Vagina (tissue), 2 donors: ENCODE measurements around the gene BTD. TPM values are rescaled to one million over a fixed set of nuclear protein-coding genes. Genes with fewer than 3 reads are reported as not detected.
A peak's percentile ranks its signal among the peaks of the same experiment; 100 is the strongest.

Experiments
- DNase-seq, 2 donors: peaks; one replicate each; pipeline ENCODE4 v3.0.0-alpha.2; 2017; ENCODE audit errors: extremely low spot score in 2 of 2
- H3K27ac ChIP-seq: fragments of 200-600 bp; sonication (generic); one replicate; pipeline ENCODE4 v1.5.1; 2019
- H3K27me3 ChIP-seq: fragments of 200-600 bp; sonication (generic); one replicate; pipeline ENCODE4 v1.5.1; 2019
- H3K36me3 ChIP-seq, 2 donors: fragments of 200-600 bp; sonication (generic); one replicate each; pipeline ENCODE4 v1.5.1; 2017 to 2019
- H3K4me1 ChIP-seq: fragments of 200-600 bp; sonication (generic); one replicate; pipeline ENCODE4 v1.5.1; 2019
- H3K4me3 ChIP-seq, 2 donors: fragments of 200-600 bp; sonication (generic); 1 replicate in 1 of 2; 2 replicates in 1 of 2; pipeline ENCODE4 v1.5.1; 2016 to 2019
- H3K9me3 ChIP-seq: fragments of 200-600 bp; sonication (generic); one replicate; pipeline ENCODE4 v1.5.1; 2019
- POLR2A ChIP-seq, 2 donors: fragments of 450-650 bp; IDR thresholded peaks; one replicate each; pipeline ENCODE4 v1.6.1; 2017; ENCODE audit warnings: antibody characterized with exemption in 2 of 2, mild to moderate bottlenecking in 2 of 2, moderate library complexity in 2 of 2
- POLR2AphosphoS5 ChIP-seq, 2 donors: sonication (generic); formaldehyde crosslinking; IDR thresholded peaks; one replicate each; pipeline ENCODE4 v1.9.0; 2017; ENCODE audit warnings: antibody characterized with exemption in 2 of 2, mild to moderate bottlenecking in 2 of 2, low read depth in 1 of 2; ENCODE audit not compliant: insufficient read depth in 1 of 2
- intact Hi-C: fragments of 100-400 bp; cut with DNase I; formaldehyde crosslinking; loops from one replicate; pipeline ENCODE4 v1.15.1; 2023
- total RNA-seq: library from RNA; depleted of rRNA; stranded (reverse); fragments of >200 nt; gene quantifications from one replicate; pipeline ENCODE4 v1.2.3, GENCODE V29; 2016
- TF ChIP-seq, protein P1 (sequence below), 3 experiments: fragments of 450-650 bp in 2 of 3; fragments of 200-600 bp in 1 of 3; sonication (generic) in 1 of 3; IDR thresholded peaks; one replicate each; pipeline ENCODE4 v1.5.1; 2017 to 2019; ENCODE audit warnings: antibody characterized with exemption in 3 of 3, mild to moderate bottlenecking in 2 of 3, moderate library complexity in 2 of 3

Gene BTD, protein sequence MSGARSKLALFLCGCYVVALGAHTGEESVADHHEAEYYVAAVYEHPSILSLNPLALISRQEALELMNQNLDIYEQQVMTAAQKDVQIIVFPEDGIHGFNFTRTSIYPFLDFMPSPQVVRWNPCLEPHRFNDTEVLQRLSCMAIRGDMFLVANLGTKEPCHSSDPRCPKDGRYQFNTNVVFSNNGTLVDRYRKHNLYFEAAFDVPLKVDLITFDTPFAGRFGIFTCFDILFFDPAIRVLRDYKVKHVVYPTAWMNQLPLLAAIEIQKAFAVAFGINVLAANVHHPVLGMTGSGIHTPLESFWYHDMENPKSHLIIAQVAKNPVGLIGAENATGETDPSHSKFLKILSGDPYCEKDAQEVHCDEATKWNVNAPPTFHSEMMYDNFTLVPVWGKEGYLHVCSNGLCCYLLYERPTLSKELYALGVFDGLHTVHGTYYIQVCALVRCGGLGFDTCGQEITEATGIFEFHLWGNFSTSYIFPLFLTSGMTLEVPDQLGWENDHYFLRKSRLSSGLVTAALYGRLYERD
- 10.6 TPM for total RNA-seq

DNA sequence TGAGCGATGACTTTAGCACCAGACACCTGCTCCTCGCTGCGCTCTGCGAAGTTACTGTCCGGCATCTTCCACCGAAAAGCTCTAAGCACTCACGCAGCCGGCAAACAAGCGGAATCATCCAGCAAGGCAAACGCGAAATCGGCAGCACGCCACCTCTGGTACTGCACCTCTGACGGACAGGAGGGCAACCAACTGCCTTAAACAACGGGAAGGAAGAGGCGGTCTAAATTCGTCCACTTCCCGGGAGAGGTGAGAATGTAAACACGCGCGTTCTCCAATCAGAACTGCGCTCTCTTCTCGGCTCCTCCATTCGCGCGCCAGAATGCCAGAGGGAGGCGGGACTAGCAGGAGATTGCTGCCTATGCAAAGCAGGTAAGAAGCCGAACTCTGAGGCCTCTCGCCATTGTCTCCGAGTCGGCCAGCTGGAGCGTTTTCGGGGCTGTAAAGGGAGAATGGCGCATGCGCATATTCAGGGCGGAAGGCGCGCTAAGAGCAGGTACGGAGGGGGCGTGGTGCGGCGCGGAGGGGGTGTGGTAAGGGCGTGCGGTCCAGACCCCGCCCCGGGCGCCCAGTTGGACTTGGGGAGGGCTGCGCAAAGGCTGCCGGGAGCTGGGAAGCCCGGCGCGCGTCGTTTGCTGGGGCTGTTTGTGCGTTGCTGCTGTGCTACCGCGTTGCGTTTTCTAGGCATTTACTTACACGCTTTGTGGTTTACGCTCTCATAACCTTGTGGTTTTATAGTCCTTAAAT, at the start of gene BTD, which contains the start of gene HACL1:
Gene BTD, plus strand, starts transcription at position 347 of the 747 bp plus-strand sequence. CDS start 33,695 bp downstream, outside the sequence.
Gene HACL1, minus strand, starts transcription at position 171 of the 747 bp plus-strand sequence. Its CDS starts 106 bp downstream, at position 65.
- intact Hi-C loops: no loop called here
- Histone ChIP-seq H3K27ac (peak within 1 kb of the TSS; percentile 90), H3K9me3 (no peaks in the 10 kb centered on the region), H3K4me1 (peaks cover 34% of the 10 kb centered on the region), H3K27me3 (no peaks in the 10 kb centered on the region), H3K36me3 (peaks cover 0 to 19% of the 10 kb centered on the region in 2 donors), H3K4me3 (peak within 1 kb of the TSS; percentile 78 to 87)
- peak in 1 of 2 donors; percentile 75 for TF ChIP-seq POLR2A (IDR thresholded peaks at IDR 0.05)
- TF ChIP-seq, protein P1, sequence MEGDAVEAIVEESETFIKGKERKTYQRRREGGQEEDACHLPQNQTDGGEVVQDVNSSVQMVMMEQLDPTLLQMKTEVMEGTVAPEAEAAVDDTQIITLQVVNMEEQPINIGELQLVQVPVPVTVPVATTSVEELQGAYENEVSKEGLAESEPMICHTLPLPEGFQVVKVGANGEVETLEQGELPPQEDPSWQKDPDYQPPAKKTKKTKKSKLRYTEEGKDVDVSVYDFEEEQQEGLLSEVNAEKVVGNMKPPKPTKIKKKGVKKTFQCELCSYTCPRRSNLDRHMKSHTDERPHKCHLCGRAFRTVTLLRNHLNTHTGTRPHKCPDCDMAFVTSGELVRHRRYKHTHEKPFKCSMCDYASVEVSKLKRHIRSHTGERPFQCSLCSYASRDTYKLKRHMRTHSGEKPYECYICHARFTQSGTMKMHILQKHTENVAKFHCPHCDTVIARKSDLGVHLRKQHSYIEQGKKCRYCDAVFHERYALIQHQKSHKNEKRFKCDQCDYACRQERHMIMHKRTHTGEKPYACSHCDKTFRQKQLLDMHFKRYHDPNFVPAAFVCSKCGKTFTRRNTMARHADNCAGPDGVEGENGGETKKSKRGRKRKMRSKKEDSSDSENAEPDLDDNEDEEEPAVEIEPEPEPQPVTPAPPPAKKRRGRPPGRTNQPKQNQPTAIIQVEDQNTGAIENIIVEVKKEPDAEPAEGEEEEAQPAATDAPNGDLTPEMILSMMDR (IDR thresholded peaks at IDR 0.05): no peak
- TF ChIP-seq POLR2AphosphoS5 (IDR thresholded peaks at IDR 0.05; ENCODE audit: insufficient read depth in 1 of 2, low read depth in 1 of 2): peak; percentile 92 to 94
- DNase-seq: peak; percentile 99

DNA sequence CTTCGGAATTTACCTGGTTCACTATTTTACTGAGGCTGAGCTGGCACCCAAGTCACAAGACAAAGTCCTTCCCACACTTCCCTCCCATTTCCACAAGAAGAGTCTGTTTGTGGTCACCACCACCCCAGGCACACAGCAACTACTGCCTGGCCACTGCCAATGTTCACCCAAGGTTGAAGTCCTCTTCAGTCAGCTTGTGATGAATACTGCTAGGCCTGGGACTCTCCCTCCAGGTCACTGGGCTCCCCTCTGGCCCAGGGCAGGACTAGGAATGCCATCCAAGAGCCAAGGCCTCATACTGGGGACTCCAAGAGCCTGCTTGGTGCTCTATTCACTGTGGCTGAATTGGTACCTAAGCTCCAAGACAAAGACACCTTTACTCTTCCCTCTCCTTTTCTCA, 49.6 kb upstream of the BTD start:
- Histone ChIP-seq H3K9me3 (no peaks in the 10 kb centered on the region), H3K36me3 (peaks cover 0 to 5% of the 10 kb centered on the region in 2 donors), H3K27ac (no peak overlapping the region), H3K4me1 (no peaks in the 10 kb centered on the region), H3K27me3 (no peaks in the 10 kb centered on the region), H3K4me3 (no peak overlapping the region)
- DNase-seq: no peak
- intact Hi-C loops: loop anchor here (10.0 kb wide), 1 partner anchor 107 kb away; no protein-coding TSS in a partner anchor
- TF ChIP-seq, protein P1 (IDR thresholded peaks at IDR 0.05): no peak
- TF ChIP-seq POLR2AphosphoS5 (IDR thresholded peaks at IDR 0.05; ENCODE audit: insufficient read depth in 1 of 2, low read depth in 1 of 2) (no peak), POLR2A (IDR thresholded peaks at IDR 0.05) (no peak)

DNA sequence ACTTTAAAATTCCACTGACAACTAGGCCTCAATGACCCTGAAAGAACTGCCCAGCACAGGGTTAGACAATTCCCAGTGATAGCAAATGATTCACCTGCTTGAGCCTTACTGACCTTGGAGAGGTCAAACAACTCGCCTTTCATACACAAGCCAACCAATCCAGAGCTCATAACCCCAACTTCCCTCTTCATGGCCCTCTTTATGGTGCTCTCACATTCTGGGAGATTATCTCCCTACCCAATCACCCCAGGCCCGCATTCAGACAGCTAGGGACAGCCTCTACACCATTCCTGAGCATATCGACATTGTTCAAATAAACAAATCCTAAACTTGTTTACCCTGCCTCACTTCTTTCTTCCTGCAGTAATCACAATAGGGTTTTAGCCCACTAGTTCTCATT, 47.8 kb upstream of the BTD start:
- DNase-seq: no peak
- no peak overlapping the region for H3K4me3 ChIP-seq
- H3K9me3 ChIP-seq: no peaks in the 10 kb centered on the region
- intact Hi-C loops: loop anchor here (10.0 kb wide), 1 partner anchor 109 kb away; no protein-coding TSS in a partner anchor
- H3K27me3 ChIP-seq: no peaks in the 10 kb centered on the region
- H3K36me3 ChIP-seq: peaks cover 0 to 5% of the 10 kb centered on the region in 2 donors
- TF ChIP-seq POLR2A (IDR thresholded peaks at IDR 0.05): no peak
- no peak for TF ChIP-seq POLR2AphosphoS5 (IDR thresholded peaks at IDR 0.05; ENCODE audit: insufficient read depth in 1 of 2, low read depth in 1 of 2)
- TF ChIP-seq, protein P1 (IDR thresholded peaks at IDR 0.05): no peak
- no peaks in the 10 kb centered on the region for H3K4me1 ChIP-seq
- H3K27ac ChIP-seq: no peak overlapping the region

DNA sequence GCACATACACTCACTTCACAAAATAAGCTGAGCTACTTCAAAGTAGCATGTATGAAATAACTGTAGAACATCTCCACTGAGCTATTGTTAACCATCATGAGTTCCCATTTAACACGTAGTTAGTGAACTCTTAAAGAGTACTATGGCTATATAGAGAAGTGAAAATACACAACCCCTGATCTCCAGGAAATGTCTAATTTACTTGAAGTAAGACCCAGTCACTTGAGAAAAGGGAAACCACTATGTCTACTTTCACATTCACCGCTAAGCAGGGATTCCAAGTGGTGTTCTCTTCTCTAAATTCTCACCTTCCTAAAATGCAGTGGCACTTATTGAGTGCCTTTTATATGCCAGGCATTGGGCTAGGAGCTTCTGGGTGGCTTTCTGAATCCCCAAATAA, 45.0 kb upstream of the BTD start:
- no peaks in the 10 kb centered on the region for H3K27me3 ChIP-seq
- peaks cover 0 to 14% of the 10 kb centered on the region in 2 donors for H3K36me3 ChIP-seq
- TF ChIP-seq POLR2A (IDR thresholded peaks at IDR 0.05): no peak
- TF ChIP-seq, protein P1 (IDR thresholded peaks at IDR 0.05): no peak
- TF ChIP-seq POLR2AphosphoS5 (IDR thresholded peaks at IDR 0.05; ENCODE audit: insufficient read depth in 1 of 2, low read depth in 1 of 2): no peak
- no peak overlapping the region for H3K27ac ChIP-seq
- H3K9me3 ChIP-seq: no peaks in the 10 kb centered on the region
- no peak for DNase-seq
- intact Hi-C loops: loop anchor here (10.0 kb wide), 1 partner anchor 112 kb away; no protein-coding TSS in a partner anchor
- H3K4me3 ChIP-seq: no peak overlapping the region
- no peaks in the 10 kb centered on the region for H3K4me1 ChIP-seq
